GM20431 (cell line): ENCODE data around the gene FTL.

Source experiments
- in situ Hi-C: fragments of 300-500 bp; cut with MseI, MboI; formaldehyde crosslinking; loops from one replicate; pipeline ENCODE4 v1.15.0; 2020; ENCODE audit warnings: low sequenced_read_pairs; ENCODE audit not compliant: unreplicated experiment

The FTL gene

GRCh38 chr19:48964205-48965039 is 687 bp upstream of the FTL start:
- in situ Hi-C loops = no loop called here

- in situ Hi-C loops = no loop called here
Observed at GRCh38 chr19:48965806-48966540, 864 bp downstream of the FTL start.

GRCh38 chr19:48966541-48967345 is 1.6 kb downstream of the FTL start:
- in situ Hi-C loops = no loop called here

- in situ Hi-C loops = no loop called here
Observed at GRCh38 chr19:48967346-48968178, 2.5 kb downstream of the FTL start.

GRCh38 chr19:48968179-48968661 is 3.1 kb downstream of the FTL start:
- in situ Hi-C loops = no loop called here

GRCh38 chr19:48968813-48969218 is 3.7 kb downstream of the FTL start:
- in situ Hi-C loops = no loop called here

- in situ Hi-C loops = no loop called here
Observed at GRCh38 chr19:48969276-48970138, 4.4 kb downstream of the FTL start.

GRCh38 chr19:48970139-48970766 is 5.1 kb downstream of the FTL start:
- in situ Hi-C loops = no loop called here

- in situ Hi-C loops = no loop called here
Observed at GRCh38 chr19:48970923-48971395, 5.8 kb downstream of the FTL start.

GRCh38 chr19:48975947-48976847 is 11.1 kb downstream of the FTL start:
- in situ Hi-C loops = no loop called here

GRCh38 chr19:48977061-48977460 is 12.0 kb downstream of the FTL start:
- in situ Hi-C loops = no loop called here

- in situ Hi-C loops = no loop called here
Observed at GRCh38 chr19:48982280-48982679, 17.2 kb downstream of the FTL start.

- in situ Hi-C loops = no loop called here
Observed at GRCh38 chr19:48985711-48986110, 20.6 kb downstream of the FTL start.

GRCh38 chr19:48986211-48986610 is 21.1 kb downstream of the FTL start:
- in situ Hi-C loops = no loop called here

- in situ Hi-C loops = no loop called here
Observed at GRCh38 chr19:48987323-48987722, 22.2 kb downstream of the FTL start.

GRCh38 chr19:48988286-48988685 is 23.2 kb downstream of the FTL start:
- in situ Hi-C loops = no loop called here

- in situ Hi-C loops = no loop called here
Observed at GRCh38 chr19:48988860-48989259, 23.8 kb downstream of the FTL start.
